ENCODE data around the gene ACAP3.

Gene ACAP3

DNA sequence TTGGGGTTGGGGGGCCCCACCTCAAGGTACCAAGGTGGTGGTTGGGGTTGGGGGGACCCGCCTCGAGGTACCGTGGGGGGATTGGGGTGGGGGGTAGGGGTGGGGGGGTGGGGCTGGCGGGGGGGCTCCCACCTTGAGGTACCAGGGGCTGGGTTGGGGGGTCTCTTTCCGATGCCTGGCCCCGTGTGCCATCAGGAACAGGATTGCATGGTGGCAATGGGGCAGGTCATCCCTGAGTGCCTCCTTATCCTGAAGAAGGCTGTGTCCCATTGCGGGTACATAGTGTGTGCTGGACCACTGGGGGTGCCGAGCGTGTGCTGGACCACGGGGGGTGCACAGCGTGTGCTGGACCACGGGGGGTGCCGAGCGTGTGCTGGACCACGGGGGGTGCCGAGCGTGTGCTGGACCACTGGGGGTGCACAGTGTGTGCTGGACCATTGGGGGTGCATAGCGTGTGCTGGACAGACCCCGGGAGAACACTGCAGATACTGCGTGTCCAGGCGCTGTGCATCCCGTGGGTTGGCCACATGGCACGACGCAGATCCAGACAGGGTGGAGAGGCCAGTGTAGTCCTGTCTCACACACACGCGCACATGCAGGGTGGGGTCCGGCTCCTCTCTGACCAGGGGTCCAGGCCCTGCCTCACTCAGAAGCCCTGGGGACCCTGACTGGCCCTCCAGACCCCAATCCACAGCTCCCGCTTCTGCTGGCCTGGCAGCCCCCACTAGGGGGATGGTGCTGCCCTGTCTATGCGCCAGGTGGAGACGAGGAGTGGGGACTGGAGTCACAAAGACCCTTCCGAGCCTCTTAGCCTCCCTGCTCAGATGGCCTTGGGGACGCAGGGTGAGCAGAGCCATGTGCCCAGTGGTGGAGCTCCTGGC, 23.3 kb downstream of the ACAP3 start:
- no peak for DNase-seq

- no peak for DNase-seq
Measured at GRCh38 chr1:1283821-1284220, 23.9 kb downstream of the ACAP3 start.

DNA sequence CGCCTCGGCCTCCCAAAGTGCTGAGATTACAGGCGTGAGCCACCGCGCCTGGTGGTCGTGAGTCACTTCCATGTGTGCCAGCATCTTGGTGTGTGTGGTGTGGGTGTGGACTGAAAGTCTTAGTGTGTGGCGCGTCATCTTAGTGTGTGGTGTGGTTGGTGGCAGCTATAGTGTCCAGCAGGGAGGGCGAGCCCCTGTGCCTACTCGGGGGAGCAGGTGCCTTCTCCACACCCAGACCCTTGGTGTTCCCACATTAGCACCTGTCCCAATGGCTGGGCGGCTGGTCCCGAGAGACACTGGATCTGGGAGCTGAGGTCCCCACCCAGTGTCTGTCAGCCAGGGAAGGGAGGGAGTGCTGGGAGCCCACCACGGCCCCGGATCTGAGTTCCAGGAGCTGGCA, 24.7 kb downstream of the ACAP3 start:
- DNase-seq = peak; percentile 16

DNA sequence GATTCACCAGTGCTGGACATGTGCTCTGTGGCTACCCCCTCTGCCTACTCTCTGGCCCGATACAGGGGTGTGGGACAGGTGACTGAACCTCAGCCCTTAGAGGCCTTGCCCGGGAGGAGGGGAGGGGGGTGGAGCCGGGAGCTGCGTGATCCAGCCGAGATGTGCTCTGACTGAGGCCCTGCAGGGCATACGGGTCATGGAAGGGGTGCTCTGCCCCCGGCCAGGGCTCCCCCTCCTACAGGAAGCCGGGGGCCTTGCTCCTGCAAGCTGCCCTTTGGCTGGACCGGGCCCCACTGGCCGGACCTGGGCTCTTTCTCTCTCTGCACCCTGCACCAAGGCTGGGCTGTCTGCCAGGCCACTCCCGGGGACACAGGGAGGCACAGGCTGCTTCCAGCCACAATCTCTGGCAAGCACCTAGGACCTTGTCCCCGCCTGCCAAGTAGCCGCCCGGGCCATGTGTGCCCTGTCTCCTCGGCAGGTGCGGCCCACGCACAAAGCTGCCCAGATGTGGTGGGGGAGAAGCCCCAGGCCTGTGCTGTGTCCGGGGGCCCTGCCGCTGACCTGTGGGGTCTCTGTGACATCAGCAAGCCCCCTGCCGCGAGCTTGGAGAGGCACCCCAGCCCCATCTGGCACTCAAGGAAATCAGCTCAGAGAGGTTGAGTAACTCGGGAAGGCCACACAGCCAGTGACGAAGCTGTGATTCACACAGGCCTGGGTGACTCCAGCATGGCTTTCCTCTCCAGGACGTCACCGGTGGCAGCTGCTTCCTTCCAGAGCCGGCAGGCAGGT, 26.0 kb downstream of the ACAP3 start:
- DNase-seq = no peak

DNA sequence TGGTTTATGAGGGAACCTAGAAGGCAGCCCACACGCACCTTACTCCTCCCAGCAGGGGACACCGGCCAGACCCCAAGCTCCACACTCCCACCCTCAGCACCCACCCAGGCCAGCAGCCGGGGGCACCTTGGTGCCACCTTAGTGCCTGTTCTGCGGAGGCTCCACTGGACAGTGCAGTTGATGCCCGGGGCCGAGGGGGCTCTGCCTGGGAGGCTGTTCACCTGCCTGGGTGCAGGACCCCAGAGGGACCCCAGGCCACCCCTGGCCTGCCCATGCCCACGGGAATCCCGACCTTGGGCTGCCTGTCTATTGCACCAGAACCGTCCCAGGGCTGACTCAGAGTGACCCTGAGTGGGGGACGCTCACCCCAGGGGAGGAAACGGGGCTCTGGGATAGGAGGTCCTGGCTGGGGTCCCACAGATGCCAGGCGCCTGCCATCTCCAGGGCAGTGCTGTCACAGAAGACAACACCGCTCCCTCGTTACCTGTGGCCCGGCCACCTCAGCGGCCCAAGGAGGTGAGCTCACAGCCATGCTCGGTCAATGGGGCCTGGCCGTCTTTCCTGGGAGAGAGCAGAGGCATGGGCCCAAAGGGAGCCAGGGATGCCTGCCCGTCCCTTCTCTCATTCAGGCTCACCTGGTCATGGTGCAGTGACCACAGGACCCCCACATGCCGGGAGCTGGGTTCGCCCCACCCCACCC, 26.8 kb downstream of the ACAP3 start:
- no peak for DNase-seq

- no peak for DNase-seq
Measured at GRCh38 chr1:1279028-1279427, 28.7 kb downstream of the ACAP3 start.

DNA sequence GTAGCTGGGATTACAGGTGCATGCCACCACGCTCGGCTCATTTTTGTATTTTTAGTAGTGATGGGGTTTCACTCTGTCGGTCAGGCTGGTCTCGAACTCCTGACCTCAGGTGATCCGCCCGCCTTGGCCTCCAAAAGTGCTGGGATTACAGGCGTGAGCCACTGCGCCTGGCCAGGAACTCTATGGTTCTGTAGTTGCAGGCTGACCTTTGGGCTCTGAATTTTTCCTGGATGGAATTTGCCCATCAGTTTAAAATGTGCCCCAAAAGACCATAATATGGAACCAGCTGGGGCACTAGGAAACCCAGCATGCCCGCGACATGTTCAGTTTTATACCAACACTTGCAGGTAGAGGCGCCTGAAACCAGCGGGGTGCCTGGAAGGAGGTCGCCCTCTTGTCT, 29.1 kb downstream of the ACAP3 start:
- DNase-seq = no peak

GRCh38 chr1:1275836-1276235, 31.9 kb downstream of the ACAP3 start:
- no peak for DNase-seq

GRCh38 chr1:1274931-1275431, 32.7 kb downstream of the ACAP3 start:
- DNase-seq = no peak

- DNase-seq = no peak
Measured at GRCh38 chr1:1274299-1274930, 33.3 kb downstream of the ACAP3 start.

GRCh38 chr1:1273512-1274298, 34.0 kb downstream of the ACAP3 start, which contains the start of gene UBE2J2:
TSS of gene UBE2J2 (minus strand) at chr1:1273854. CDS start at chr1:1267992, 5,862 bp downstream.
- DNase-seq = peak; percentile 93

DNA sequence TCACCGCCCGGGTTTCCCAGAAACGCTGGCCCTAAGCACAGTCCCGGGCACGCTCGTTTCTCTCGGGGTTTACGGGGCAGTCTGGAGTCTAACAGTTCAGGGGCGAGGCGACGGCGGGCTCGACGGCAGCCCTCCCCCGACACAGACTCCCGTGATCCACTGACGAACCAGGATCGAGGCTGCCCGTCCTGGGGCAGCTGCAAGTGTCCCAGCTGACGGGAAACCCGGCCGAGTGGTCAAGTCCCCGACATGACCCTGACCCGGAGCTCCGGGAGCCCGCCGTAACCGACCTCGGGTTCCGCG, 34.6 kb downstream of the ACAP3 start:
- DNase-seq = no peak

- DNase-seq = peak; percentile 15
Measured at GRCh38 chr1:1272341-1273208, 35.2 kb downstream of the ACAP3 start.

GRCh38 chr1:1270813-1271212, 36.9 kb downstream of the ACAP3 start:
- no peak for DNase-seq

GRCh38 chr1:1268284-1268682, 39.4 kb downstream of the ACAP3 start:
- DNase-seq = no peak

DNA sequence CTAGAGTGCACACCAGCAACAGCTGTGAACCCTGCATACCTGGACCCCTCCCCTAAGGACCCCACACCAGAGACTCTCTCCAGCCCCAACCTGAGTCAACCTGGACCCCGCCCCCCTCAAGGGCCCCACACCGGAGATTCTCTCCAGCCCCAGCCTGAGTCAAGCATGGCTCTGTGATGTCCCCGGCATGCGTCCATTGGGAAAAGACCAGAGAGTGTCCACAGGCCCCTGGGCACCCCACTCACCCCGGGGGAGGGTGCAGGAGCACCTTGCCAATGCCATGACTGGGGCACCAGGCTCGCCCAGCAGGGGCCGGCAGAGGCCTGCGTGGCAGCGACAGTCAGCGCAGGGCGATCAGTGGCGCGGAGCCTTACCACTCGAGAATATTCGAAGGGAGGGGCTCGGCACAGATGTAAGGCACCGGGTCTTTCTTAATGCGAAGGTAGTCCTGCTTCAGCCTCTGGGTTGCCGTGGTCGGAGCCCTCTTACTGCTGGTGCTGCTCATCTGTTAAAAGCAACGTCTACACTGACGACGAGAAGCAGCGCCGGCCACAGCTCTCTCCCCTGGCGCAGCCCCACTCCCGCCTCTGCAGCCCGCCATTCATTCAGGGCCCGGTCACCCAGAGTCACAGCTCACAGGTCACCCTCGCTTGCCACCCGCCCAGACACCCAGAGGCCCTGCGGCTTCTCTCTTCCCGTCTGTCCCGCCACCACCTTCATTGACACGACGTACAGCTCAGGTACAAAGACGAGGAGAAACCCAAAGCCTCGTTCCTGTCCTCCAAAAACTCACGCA, 40.0 kb downstream of the ACAP3 start:
- DNase-seq = no peak

DNA sequence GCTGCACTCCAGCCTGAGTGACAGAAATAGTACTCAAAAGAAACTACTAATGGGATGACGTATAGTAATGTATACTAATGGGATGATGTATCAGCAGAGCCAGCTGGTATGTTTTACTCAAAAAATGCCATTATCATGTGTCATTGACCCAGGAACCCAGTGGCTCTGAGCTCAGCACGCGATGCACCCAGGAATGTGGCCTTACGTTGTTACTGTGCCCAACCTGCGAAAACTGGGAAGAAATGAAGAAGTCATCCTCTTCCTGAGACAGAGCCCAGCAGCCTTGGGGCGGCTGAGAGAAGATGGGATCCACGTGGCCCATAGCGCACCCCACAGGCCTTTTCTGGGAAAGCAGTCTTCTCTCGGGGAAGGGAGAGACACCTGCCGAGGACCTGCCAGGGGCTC, 42.9 kb downstream of the ACAP3 start:
- DNase-seq = peak; percentile 15

DNA sequence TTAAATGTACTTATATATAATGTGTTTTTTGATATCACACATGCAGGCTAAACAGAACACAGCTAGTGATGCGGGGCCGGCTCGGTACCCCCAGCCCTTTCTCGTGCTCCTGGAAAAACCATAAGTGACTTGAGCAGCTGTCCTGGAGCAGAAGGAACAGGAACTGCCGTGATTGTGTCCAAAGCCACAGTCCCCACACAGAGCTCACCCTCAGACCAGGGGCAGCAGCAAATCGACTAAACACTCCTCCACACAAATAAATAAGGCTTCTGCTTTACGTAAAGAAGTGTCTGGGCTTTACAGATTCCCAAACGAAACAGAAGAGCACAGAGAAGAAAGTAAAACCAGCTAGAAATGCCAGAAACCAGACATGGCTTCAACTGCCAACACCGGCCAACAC, 43.7 kb downstream of the ACAP3 start:
- no peak for DNase-seq

DNA sequence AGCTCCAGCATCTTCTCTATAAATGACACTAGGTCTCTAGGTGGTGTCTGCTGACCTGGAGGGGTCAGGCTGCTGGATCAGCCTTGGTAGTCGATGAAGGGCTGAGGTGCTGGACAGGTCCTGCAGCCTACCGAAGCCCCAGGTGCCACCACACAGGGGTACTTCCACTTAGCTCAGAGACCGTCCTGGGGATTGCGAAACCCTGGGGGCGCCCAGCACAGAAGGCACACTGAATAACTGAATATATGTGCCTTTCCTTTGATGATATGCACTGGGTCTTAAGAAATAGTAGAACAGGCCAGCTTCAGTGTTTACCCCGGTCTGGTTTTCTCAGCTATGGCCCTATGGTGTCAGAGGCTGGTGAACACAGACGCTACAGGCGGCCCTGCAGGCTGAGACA, 45.0 kb downstream of the ACAP3 start:
- DNase-seq = no peak

DNA sequence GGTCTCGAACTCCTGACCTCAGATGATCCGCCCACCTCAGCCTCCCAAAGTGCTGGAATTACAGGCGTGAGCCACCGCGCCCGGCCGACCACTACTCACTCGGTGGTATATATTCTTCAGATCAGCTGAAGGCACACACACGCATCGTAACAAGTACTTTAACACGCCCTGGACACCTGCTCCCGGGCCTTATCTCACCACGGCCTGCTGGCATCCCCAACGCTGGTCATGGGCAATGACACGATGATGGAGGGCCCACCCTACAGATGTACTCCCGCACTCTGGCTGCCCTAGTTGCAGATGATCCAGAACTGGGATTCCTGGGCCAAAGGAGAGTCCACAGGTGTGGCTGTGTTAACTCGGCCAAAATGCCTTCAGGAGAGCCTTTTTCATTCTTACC, 45.7 kb downstream of the ACAP3 start:
- DNase-seq = no peak
